HEK293 (cell line): ENCODE results near the gene TTLL10.

ENCODE experiments used
- CTCF ChIA-PET: fragments of 350-600 bp; formaldehyde crosslinking; extraction: SDS; loops from one replicate; lab custom pipeline; 2021; ENCODE audit warnings: antibody characterized with exemption; lab: Yijun Ruan, JAX
- POLR2A ChIA-PET: fragments of 300-600 bp; formaldehyde crosslinking; extraction: SDS; loops from one replicate; lab custom pipeline; 2020; ENCODE audit warnings: antibody characterized with exemption, inconsistent platforms; lab: Yijun Ruan, JAX
- H3K27ac ChIP-seq: fragments of 200-500 bp; sonication (Bioruptor generic); 2 replicates; pipeline ENCODE4 v1.5.1; 2014; ENCODE audit warnings: low read depth, low read length, control low read depth, inconsistent platforms; ENCODE audit errors: extremely low read depth
- H3K36me3 ChIP-seq, 2 experiments: fragments of 200-500 bp in 1 of 2; sonication (Bioruptor generic) in 1 of 2; 1 replicate in 1 of 2; 2 replicates in 1 of 2; pipeline ENCODE4 v1.5.1; 2014 to 2017; ENCODE audit warnings: inconsistent platforms in 2 of 2, low read length in 2 of 2; ENCODE audit not compliant: control insufficient read depth in 2 of 2, insufficient read depth in 1 of 2
- H3K4me1 ChIP-seq: fragments of 200-500 bp; sonication (Bioruptor generic); 2 replicates; pipeline ENCODE4 v1.5.1; 2014; ENCODE audit warnings: mild to moderate bottlenecking, low read length, inconsistent platforms; ENCODE audit not compliant: control insufficient read depth, insufficient read depth
- H3K4me3 ChIP-seq: 2 replicates; pipeline ENCODE4 v1.5.1; 2011; ENCODE audit warnings: low read depth, mild to moderate bottlenecking, control low read depth, low read length, moderate library complexity
- H3K9me3 ChIP-seq: fragments of 200-500 bp; sonication (Bioruptor generic); 2 replicates; pipeline ENCODE4 v1.5.1; 2014; ENCODE audit warnings: low read depth, low read length, inconsistent platforms; ENCODE audit not compliant: control insufficient read depth, insufficient read depth
- BCL11B ChIP-seq: fragments of 450-650 bp; formaldehyde crosslinking; IDR thresholded peaks from 2 replicates; pipeline ENCODE4 v1.5.1; 2016; ENCODE audit warnings: low read depth, missing biosample characterization, missing genetic modification characterization
- KLF1 ChIP-seq: fragments of 450-650 bp; formaldehyde crosslinking; IDR thresholded peaks from 2 replicates; pipeline ENCODE4 v1.5.1; 2016; ENCODE audit warnings: missing biosample characterization, missing genetic modification characterization
- PRDM1 ChIP-seq: fragments of 450-650 bp; formaldehyde crosslinking; IDR thresholded peaks from 2 replicates; pipeline ENCODE4; 2016; ENCODE audit warnings: missing biosample characterization, missing genetic modification characterization
- SCRT1 ChIP-seq: fragments of 450-650 bp; formaldehyde crosslinking; IDR thresholded peaks from 2 replicates; pipeline ENCODE4 v1.5.1; 2016; ENCODE audit warnings: missing biosample characterization, missing genetic modification characterization, borderline replicate concordance
- SCRT2 ChIP-seq: fragments of 450-650 bp; formaldehyde crosslinking; IDR thresholded peaks from 2 replicates; pipeline ENCODE4 v1.5.1; 2016; ENCODE audit warnings: missing biosample characterization, missing genetic modification characterization
- SETDB1 ChIP-seq: IDR thresholded peaks from one replicate; pipeline ENCODE4 v1.6.1; 2017; ENCODE audit warnings: mild to moderate bottlenecking, low read length, moderate library complexity, mixed read lengths; ENCODE audit not compliant: insufficient read length
- YY1 ChIP-seq: fragments of 450-650 bp; formaldehyde crosslinking; IDR thresholded peaks from 2 replicates; pipeline ENCODE4 v1.5.1; 2018; ENCODE audit warnings: missing biosample characterization, missing genetic modification characterization
- ZNF114 ChIP-seq: fragments of 450-650 bp; formaldehyde crosslinking; IDR thresholded peaks from 2 replicates; pipeline ENCODE4 v1.5.0; 2017; ENCODE audit warnings: missing biosample characterization, missing genetic modification characterization
- ZNF214 ChIP-seq: fragments of 450-650 bp; formaldehyde crosslinking; IDR thresholded peaks from 2 replicates; pipeline ENCODE4 v1.5.1; 2017; ENCODE audit warnings: missing biosample characterization, mild to moderate bottlenecking, missing genetic modification characterization, borderline replicate concordance
- ZNF549 ChIP-seq: fragments of 450-650 bp; IDR thresholded peaks from 2 replicates; pipeline ENCODE4 v1.5.1; 2018; ENCODE audit warnings: missing biosample characterization, missing genetic modification characterization, mild to moderate bottlenecking, inconsistent platforms, moderate library complexity
- ZNF596 ChIP-seq: fragments of 450-650 bp; IDR thresholded peaks from 2 replicates; pipeline ENCODE4 v1.5.0; 2018; ENCODE audit warnings: missing biosample characterization, mild to moderate bottlenecking, missing genetic modification characterization, moderate library complexity
- TF ChIP-seq, protein P1 (sequence below): fragments of 450-650 bp; formaldehyde crosslinking; IDR thresholded peaks from 2 replicates; pipeline ENCODE4 v1.5.1; 2016; ENCODE audit warnings: missing biosample characterization, missing genetic modification characterization
- TF ChIP-seq, protein P2 (sequence below): fragments of 450-650 bp; formaldehyde crosslinking; IDR thresholded peaks from 2 replicates; pipeline ENCODE4 v1.5.1; 2016; ENCODE audit warnings: missing biosample characterization, missing genetic modification characterization
- TF ChIP-seq, protein P3 (sequence below): fragments of 450-650 bp; formaldehyde crosslinking; IDR thresholded peaks from 2 replicates; pipeline ENCODE4 v1.5.0; 2017; ENCODE audit warnings: missing biosample characterization, missing genetic modification characterization, borderline replicate concordance
- TF ChIP-seq, protein P4 (sequence below): fragments of 450-650 bp; formaldehyde crosslinking; IDR thresholded peaks from 2 replicates; pipeline ENCODE4 v1.5.1; 2017; ENCODE audit warnings: missing biosample characterization, missing genetic modification characterization

TTLL10 gene

DNA sequence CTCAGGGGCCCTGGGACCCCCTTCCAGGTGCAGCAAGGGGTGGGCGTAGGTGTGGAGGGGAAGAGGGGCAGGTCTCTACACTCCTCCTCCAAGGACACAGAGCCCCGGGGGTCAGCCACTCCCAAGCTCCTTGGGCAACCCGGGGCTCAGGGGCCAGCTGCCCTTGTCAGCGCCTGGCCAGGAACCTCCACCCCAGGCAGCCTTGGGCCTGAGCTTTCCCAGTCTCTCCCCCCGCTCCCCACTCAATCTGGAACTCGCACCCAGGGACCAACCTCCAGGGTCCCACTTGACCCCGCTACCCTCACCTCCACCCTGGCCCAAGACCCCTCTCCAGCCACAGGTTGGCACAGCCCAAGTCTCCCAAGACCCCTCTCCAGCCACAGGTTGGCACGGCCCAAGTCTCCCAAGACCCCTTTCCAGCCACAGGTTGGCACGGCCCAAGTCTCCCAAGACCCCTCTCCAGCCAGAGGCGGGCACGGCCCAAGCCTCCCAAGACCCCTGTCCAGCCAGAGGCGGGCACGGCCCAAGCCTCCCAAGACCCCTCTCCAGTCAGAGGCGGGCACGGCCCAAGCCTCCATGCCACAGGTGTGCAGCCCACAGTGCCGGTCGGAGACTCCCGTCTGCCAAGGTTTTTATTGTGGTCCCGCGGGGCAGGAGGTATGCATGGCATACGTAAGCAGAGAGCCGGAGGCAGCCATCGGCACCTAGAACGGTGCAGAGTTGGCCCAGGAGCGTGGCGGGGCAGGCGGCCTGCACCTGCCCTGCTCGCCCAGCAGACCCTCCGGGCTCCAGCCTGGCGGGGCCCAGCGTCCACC is 37.3 kb downstream of the TTLL10 start:
- Histone ChIP-seq H3K9me3 (no peaks in the 10 kb centered on the region), H3K27ac (no peak overlapping the region), H3K4me1 (peaks cover 3% of the 10 kb centered on the region; the same call in 1 of the 2 replicates), H3K4me3 (no peak overlapping the region), H3K36me3 (peaks cover 0 to 8% of the 10 kb centered on the region in 2 experiments; a peak in 1 of 3 replicates)
- ChIA-PET CTCF (interaction anchor here (0.6 kb wide), 1 partner anchor 89 kb away, joined by 4 read pairs; no protein-coding TSS in a partner anchor), POLR2A (no interaction called here)
- TF ChIP-seq, protein P1, sequence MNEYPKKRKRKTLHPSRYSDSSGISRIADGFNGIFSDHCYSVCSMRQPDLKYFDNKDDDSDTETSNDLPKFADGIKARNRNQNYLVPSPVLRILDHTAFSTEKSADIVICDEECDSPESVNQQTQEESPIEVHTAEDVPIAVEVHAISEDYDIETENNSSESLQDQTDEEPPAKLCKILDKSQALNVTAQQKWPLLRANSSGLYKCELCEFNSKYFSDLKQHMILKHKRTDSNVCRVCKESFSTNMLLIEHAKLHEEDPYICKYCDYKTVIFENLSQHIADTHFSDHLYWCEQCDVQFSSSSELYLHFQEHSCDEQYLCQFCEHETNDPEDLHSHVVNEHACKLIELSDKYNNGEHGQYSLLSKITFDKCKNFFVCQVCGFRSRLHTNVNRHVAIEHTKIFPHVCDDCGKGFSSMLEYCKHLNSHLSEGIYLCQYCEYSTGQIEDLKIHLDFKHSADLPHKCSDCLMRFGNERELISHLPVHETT (tag by site-specific recombination): no peak
- TF ChIP-seq, protein P2, sequence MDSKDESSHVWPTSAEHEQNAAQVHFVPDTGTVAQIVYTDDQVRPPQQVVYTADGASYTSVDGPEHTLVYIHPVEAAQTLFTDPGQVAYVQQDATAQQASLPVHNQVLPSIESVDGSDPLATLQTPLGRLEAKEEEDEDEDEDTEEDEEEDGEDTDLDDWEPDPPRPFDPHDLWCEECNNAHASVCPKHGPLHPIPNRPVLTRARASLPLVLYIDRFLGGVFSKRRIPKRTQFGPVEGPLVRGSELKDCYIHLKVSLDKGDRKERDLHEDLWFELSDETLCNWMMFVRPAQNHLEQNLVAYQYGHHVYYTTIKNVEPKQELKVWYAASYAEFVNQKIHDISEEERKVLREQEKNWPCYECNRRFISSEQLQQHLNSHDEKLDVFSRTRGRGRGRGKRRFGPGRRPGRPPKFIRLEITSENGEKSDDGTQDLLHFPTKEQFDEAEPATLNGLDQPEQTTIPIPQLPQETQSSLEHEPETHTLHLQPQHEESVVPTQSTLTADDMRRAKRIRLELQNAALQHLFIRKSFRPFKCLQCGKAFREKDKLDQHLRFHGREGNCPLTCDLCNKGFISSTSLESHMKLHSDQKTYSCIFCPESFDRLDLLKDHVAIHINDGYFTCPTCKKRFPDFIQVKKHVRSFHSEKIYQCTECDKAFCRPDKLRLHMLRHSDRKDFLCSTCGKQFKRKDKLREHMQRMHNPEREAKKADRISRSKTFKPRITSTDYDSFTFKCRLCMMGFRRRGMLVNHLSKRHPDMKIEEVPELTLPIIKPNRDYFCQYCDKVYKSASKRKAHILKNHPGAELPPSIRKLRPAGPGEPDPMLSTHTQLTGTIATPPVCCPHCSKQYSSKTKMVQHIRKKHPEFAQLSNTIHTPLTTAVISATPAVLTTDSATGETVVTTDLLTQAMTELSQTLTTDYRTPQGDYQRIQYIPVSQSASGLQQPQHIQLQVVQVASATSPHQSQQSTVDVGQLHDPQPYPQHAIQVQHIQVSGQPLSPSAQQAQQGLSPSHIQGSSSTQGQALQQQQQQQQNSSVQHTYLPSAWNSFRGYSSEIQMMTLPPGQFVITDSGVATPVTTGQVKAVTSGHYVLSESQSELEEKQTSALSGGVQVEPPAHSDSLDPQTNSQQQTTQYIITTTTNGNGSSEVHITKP (tag by site-specific recombination): peak; percentile 58
- TF ChIP-seq ZNF549: no peak
- peak; percentile 54; the same call in 1 of the 2 replicates for TF ChIP-seq BCL11B (tag by site-specific recombination)
- peak; percentile 64 for TF ChIP-seq SCRT2
- no peak for TF ChIP-seq ZNF114
- TF ChIP-seq ZNF596 (tag by site-specific recombination): no peak
- TF ChIP-seq PRDM1 (tag by site-specific recombination): no peak
- TF ChIP-seq, protein P3, sequence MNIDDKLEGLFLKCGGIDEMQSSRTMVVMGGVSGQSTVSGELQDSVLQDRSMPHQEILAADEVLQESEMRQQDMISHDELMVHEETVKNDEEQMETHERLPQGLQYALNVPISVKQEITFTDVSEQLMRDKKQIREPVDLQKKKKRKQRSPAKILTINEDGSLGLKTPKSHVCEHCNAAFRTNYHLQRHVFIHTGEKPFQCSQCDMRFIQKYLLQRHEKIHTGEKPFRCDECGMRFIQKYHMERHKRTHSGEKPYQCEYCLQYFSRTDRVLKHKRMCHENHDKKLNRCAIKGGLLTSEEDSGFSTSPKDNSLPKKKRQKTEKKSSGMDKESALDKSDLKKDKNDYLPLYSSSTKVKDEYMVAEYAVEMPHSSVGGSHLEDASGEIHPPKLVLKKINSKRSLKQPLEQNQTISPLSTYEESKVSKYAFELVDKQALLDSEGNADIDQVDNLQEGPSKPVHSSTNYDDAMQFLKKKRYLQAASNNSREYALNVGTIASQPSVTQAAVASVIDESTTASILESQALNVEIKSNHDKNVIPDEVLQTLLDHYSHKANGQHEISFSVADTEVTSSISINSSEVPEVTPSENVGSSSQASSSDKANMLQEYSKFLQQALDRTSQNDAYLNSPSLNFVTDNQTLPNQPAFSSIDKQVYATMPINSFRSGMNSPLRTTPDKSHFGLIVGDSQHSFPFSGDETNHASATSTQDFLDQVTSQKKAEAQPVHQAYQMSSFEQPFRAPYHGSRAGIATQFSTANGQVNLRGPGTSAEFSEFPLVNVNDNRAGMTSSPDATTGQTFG (tag by site-specific recombination): no peak
- TF ChIP-seq ZNF214 (tag by site-specific recombination): no peak
- peak; percentile 46; the same call in 1 of the 2 replicates for TF ChIP-seq SCRT1 (tag by site-specific recombination)
- TF ChIP-seq, protein P4, sequence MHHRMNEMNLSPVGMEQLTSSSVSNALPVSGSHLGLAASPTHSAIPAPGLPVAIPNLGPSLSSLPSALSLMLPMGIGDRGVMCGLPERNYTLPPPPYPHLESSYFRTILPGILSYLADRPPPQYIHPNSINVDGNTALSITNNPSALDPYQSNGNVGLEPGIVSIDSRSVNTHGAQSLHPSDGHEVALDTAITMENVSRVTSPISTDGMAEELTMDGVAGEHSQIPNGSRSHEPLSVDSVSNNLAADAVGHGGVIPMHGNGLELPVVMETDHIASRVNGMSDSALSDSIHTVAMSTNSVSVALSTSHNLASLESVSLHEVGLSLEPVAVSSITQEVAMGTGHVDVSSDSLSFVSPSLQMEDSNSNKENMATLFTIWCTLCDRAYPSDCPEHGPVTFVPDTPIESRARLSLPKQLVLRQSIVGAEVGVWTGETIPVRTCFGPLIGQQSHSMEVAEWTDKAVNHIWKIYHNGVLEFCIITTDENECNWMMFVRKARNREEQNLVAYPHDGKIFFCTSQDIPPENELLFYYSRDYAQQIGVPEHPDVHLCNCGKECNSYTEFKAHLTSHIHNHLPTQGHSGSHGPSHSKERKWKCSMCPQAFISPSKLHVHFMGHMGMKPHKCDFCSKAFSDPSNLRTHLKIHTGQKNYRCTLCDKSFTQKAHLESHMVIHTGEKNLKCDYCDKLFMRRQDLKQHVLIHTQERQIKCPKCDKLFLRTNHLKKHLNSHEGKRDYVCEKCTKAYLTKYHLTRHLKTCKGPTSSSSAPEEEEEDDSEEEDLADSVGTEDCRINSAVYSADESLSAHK (tag by site-specific recombination): no peak
- no peak for TF ChIP-seq SETDB1
- no peak for TF ChIP-seq YY1 (tag by site-specific recombination)
- no peak for TF ChIP-seq KLF1 (tag by site-specific recombination)
